ENCODE data around the gene RBM5. TPM values are rescaled to one million over a fixed set of nuclear protein-coding genes. Genes with fewer than 3 reads are reported as not detected.
"Not testable (repeated sequence)": the region's sequence is repeated elsewhere in the genome, so short reads cannot be mapped to it uniquely, and the experiment has no call there.

The RBM5 gene
- 220 TPM for total RNA-seq

GRCh38 chr3:50088725-50089608 is at the start of gene RBM5:
RBM5 (plus strand) TSS chr3:50088919; CDS start chr3:50090435, 1,516 bp downstream.
- DNase-seq (ENCODE audit: low spot score) = peak; percentile 94

- no peak for DNase-seq (ENCODE audit: low spot score)
These were observed 43.7 kb upstream of the RBM5 start for GRCh38 chr3:50044976-50045375.

DNA sequence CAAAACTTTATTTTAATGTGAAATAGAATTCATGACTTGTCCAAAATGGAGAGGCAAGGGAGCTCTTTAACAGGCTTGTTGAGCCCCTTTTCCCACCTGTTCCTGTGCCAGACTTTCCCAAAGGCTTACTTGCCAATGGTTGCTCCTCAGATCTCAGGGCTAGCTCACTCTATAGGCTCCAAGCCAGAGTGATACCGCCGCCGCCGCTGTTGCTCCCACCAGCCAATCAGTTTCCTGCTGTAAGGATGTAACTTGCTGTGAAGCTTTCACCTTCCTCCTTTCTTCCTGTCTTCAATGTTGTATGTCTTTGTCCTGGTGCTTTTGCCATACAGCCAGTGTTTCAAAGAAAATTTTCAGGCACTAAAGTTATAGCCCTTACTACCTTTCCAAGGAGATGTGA is 41.3 kb upstream of the RBM5 start:
- DNase-seq (ENCODE audit: low spot score) = no peak

DNA sequence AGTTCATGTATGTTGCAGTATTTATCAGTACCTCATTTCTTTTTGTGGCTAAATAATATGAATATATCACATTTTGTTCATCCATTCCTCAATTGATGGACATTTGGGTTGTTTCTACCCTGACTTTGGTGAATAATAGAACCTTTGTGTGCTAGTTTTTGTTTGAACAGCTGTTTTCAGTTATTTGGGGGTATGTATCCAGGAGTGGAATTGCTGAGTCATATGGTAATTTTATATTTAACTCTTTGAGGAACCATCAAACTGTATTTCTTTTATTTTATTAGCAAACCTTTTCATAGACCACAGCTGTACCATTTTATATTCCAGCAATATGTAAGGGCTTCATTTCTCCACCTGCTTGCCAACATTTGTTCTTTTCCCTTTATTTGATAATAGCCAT is 38.4 kb upstream of the RBM5 start:
- DNase-seq (ENCODE audit: low spot score) = no peak

DNA sequence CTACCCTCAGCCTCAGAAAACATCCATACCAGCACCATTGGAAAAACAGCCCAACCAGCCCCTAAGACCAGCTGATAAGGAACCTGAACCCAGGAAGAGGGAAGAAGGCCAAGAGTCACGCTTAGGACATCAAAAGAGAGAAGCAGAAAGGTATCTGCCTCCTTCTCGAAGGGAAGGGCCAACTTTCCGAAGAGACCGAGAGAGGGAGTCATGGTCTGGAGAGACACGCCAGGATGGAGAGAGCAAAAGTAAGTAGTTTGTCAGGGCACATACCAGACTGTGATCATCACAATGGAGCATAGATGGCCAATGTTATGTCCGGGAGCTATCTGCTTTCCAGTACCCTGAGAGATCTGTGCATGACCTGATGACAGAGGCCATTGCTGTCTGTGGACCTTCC is 31.0 kb upstream of the RBM5 start:
- no peak for DNase-seq (ENCODE audit: low spot score)

DNA sequence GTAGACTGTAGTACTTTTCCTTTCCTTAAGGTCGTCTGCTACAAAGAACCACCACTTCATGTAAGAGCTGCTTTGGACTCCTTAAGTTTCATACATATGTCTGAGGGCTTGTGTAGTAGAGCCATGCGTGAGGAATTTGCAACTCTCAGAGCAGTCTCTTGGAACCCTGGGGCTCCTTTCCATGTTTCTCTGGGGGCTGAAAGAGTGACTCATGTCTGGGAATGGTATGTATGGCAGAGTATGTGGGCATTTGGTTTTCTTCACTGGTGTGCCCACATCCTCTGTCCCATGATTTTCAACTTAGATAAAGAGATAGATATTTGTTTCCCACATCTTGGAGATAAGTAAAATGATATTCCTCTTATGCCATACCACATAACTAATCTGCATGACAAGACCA is 20.6 kb upstream of the RBM5 start:
- DNase-seq (ENCODE audit: low spot score) = no peak

- DNase-seq (ENCODE audit: low spot score) = no peak
These were observed 10.6 kb upstream of the RBM5 start for GRCh38 chr3:50078091-50078490.

DNA sequence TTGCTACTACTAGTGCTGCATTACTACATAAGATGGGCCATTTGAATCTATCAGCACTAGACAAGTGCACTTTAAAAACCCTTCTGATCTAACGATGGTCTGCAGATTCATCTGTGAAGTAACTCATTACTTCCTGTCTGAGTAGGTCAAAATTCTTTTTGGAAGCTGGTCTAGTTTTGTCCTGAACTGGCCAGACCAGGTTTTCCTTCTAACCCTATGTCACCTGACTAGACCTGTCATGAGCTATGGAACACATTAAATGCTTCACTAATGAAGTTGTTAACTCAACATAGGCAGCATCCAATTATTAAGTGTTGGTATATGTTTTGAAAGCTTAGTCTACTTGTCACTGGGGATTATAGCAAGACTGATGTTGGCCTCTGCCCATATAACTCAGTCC is 10.1 kb upstream of the RBM5 start:
- no peak for DNase-seq (ENCODE audit: low spot score)

GRCh38 chr3:50084951-50085350 is 3.8 kb upstream of the RBM5 start:
- not testable (repeated sequence) for DNase-seq (ENCODE audit: low spot score)

GRCh38 chr3:50089609-50089945 is 858 bp downstream of the RBM5 start:
- DNase-seq (ENCODE audit: low spot score) = no peak

DNA sequence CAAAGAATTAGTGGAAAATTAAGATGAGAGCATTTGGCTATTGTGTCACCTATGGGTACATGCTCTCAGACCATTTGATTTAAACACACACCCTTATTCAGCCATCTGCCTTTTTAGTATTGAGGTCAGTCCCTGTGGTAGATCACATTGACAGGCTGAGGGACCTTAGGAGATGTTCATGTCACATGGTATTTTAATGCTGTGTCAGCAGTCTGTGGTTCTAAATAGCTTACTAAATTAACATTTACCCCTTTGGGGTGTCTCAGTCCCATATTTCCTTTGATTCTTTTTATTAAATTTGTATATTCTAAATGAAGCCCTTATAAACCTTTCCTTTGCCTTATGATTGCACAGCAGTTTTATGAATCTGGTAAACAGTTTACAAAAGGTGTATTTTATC is 2.3 kb downstream of the RBM5 start:
- no peak for DNase-seq (ENCODE audit: low spot score)

DNA sequence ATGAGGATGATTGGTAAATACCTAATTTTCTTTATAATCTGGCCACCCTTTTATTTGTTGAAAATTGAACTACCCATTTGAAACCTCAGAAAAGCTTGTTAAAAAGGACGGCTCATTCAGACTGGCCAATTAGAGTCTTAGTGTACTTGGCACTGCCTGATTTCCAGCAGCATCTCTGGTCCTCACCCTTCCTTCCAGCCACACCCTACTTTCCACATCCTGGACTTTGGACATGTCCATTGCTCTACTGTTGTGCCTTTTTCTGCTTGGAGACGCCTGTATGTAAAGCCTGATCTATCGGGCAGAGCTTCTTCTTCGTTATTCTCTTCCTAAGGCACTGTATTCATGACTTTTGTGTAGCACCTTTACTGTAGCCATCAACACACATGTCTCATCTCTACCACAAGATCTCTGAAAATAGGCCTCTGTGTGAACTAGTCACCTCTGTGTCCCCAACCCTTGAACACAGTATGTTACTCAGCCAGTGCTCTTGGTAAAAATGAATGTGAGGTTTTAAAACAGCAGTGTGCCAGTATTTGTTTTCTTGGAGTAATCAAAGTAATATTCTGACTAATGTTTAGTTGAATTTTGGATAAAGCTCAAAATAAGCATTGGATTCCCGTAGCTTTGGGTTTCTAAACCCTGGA is 6.8 kb downstream of the RBM5 start:
- no peak for DNase-seq (ENCODE audit: low spot score)

GRCh38 chr3:50100386-50100785 is 11.7 kb downstream of the RBM5 start:
- no peak for DNase-seq (ENCODE audit: low spot score)

DNA sequence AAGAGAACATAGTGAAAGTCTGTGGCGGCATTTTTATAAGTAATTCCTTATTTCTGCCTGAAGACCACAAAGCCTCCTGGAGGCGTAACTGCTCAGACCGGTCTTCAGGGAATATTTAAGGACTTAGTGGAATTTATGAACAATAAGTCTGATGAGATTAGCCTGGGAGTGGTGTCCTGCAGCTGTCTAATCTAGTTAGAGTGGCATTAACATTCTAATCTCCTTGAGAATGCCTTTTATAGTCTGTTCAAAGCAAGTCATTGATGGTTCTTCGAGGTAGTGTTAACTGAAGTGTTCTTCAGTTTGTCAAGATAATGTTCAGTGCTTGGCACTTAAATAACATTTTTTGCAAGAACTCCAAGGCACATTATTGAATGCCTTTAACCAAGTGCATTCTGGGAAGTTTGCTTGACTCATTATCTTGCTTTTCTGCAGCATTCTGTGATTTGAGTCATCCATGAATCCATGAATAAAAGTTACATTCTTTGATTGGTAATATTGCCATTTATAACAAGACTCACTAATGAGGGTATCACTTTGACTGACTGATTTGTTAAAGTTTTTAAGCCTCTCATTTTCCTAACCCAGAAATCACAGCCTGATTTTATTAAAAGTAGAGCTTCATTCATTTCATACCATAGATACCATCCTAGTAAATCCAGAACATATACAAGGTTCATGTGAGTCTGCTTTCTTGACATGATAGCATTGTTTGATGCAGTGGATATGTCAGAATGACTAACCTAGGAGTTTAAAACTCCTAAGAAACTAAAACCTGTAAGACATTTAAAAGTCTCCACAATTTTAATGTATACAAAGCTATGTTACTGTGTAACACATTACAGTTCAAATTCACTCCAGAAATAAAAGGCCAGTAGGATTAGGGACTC is 12.5 kb downstream of the RBM5 start:
- no peak for DNase-seq (ENCODE audit: low spot score)

DNA sequence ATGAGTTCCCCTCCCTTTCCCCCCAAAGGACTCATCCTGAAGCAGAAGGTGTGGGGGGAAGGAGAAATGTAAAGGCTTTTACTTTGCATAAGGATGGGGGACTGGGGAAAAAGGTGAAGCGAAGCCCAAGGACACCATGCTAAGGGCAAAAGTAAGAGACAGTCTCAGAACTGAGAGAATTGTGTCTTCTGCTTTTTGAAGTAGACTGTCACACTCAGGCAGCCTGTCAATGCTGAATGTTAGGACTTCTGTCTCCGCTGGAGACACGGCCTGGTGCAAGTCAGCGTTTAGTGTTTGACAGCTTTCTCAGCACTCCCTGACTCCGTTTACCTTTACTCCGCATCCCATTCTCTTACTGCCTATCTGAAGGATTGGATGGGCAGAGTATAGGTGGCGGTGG is 13.8 kb downstream of the RBM5 start:
- no peak for DNase-seq (ENCODE audit: low spot score)

DNA sequence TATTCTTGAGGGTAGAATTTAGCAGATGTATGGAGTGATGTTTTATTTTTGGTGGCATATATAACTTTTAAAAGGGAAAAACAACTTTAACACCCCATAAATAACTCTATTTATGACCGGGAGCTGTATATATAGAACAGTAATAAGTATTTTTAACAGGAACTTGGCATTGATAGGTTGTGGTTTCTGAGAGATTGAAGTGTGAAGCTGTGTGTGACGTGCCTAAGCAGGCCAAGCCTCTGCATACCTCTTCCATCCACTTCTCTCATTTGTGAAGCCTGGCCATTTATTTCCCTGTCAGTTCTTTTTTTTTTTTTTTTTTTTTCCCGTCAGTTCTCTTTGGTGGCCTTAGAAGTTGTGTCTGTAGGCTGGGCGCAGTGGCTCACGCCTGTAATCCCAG is 23.0 kb downstream of the RBM5 start:
- no peak for DNase-seq (ENCODE audit: low spot score)

DNA sequence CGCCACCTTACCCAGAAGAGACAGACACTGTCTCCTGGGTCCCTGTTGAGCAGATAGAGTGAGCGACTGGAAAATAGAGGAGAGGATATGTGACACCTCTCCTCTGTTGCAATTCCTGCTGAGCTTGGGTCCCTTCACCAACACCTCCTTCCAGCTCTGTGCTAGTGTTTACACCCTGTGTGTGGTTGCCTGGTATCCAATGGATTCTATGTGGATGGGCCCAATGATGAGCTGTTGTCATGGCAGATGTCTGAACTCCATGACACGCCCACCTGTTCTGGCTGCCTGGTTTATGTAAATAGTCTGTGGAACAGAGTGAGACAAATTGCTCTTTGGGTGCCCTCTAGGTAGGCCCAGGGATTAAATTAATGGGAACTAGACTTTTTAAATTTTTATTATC is 23.7 kb downstream of the RBM5 start:
- DNase-seq (ENCODE audit: low spot score) = no peak

DNA sequence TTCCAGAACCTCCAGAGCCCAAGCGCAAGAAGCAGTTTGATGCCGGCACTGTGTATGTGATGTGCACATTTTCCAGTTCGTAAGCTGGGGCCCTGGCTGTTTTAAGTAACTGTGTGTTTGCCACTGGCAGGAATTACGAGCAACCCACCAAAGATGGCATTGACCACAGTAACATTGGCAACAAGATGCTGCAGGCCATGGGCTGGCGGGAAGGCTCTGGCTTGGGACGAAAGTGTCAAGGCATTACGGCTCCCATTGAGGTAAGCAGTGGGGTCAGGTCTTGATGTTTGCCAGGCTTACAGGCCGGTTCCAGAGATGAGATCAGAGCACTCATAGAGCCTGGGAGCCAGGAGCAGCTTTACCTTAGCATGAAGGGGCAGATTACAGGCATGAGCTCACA is 28.4 kb downstream of the RBM5 start:
- no peak for DNase-seq (ENCODE audit: low spot score)

DNA sequence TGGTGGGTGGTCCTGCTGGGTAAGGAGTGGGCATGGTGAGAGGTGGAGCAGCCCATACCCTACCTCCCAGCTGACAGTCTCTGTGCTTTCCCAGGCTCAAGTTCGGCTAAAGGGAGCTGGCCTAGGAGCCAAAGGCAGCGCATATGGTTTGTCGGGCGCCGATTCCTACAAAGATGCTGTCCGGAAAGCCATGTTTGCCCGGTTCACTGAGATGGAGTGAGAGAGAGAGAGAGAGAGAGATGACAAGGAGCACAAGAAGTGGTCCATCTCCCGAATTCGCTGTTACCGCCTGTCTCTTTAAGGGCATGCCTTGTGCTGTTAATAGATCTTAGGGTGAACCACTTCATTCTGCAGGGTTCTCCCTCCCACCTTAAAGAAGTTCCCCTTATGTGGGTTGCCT is 29.5 kb downstream of the RBM5 start:
- DNase-seq (ENCODE audit: low spot score) = no peak

DNA sequence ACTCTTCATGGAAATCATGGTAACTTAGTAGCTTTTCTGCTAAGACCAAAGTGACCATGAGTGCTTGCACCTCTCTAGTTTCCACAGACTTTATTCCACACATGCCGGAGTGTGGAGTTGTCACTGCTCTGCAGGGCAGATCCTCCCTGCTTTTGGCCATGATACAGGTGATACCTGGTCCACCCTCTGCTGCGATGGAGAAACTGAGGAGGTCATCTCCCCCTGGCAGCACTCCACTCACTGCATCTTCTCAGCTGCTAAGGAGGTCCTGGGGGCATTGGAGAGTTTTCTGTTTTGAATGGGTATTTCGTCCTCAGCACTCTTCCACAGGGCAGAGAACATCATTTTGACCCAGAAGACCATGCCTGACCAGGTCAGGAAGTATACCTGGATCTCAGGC is 31.1 kb downstream of the RBM5 start:
- DNase-seq (ENCODE audit: low spot score) = no peak

GRCh38 chr3:50120364-50121071 is 31.8 kb downstream of the RBM5 start:
- no peak for DNase-seq (ENCODE audit: low spot score)
